HG03442 (cell line): ENCODE data around the gene ZNF688.
"Not testable (repeated sequence)": the region's sequence is repeated elsewhere in the genome, so short reads cannot be mapped to it uniquely, and the experiment has no call there.

ENCODE experiments used
- ATAC-seq: cut with Tn5 transposase; IDR thresholded peaks from one replicate; pipeline ENCODE4 v1.9.1; 2021; ENCODE audit warnings: mild to moderate bottlenecking, moderate library complexity; ENCODE audit not compliant: unreplicated experiment

ZNF688 gene

DNA sequence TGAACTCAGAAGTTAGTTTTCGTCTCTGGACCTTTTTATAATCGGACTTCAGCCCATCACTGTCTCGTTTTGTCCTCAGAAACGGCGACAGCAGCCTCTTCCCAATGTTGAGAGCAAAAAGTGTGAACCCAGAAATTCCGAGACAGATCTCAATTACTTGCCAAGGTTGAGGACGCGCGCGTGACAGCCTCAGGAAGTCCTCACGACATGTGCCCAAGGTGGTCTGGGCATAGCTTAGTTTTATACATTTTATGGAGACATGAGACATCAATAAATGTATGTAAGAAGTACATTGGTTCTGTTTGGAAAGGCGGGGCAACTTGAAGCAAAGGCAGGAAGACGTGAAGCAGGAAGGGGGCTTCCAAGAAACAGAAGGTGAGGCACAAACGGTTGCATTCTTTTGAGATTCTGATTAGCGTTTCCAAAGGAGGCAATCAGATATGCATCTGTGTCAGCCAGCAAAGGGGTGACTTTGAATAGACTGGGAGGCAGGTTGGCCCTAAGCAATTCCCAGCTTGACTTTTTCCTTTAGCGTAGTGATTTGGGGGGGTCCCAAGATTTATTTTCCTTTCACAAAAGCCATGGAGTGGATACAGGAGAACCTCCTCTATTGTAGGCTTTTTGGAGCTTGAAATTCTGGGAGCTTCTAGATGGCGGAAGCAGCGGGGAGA lies 36.3 kb downstream of the ZNF688 start:
- ATAC-seq, result peak; percentile 9

- peak; percentile 60 for ATAC-seq
Observed at GRCh38 chr16:30534368-30535105, 37.0 kb downstream of the ZNF688 start, which contains the start of gene ZNF747. ZNF747 (minus strand) TSS chr16:30534858; CDS start chr16:30534679, 179 bp downstream.

- peak; percentile 14 for ATAC-seq
Observed at GRCh38 chr16:30533748-30534367, 37.7 kb downstream of the ZNF688 start.

DNA sequence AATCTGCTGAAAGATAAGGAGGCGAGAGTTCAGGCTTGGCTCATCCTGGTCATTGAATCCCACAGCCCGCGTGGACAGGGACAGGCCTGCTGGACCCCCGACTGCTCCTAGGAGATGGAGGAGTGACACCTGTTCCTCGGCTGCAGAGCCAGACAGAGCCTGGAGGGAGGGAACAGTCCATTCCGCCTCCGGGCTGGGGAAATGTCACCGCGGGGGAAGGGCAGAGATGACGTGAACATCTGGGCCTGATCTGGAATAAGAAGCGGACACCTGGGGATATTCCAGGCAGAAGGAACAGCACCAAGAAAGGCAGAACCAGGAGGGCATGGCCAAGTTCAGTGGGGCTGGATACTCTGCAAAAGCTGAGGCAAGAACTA lies 38.4 kb downstream of the ZNF688 start:
- no peak for ATAC-seq

- no peak for ATAC-seq
Observed at GRCh38 chr16:30532285-30533145, 39.0 kb downstream of the ZNF688 start.

- ATAC-seq, result no peak
Observed at GRCh38 chr16:30530163-30531037, 41.1 kb downstream of the ZNF688 start.

GRCh38 chr16:30528799-30529457 lies 42.6 kb downstream of the ZNF688 start:
- ATAC-seq, result no peak

DNA sequence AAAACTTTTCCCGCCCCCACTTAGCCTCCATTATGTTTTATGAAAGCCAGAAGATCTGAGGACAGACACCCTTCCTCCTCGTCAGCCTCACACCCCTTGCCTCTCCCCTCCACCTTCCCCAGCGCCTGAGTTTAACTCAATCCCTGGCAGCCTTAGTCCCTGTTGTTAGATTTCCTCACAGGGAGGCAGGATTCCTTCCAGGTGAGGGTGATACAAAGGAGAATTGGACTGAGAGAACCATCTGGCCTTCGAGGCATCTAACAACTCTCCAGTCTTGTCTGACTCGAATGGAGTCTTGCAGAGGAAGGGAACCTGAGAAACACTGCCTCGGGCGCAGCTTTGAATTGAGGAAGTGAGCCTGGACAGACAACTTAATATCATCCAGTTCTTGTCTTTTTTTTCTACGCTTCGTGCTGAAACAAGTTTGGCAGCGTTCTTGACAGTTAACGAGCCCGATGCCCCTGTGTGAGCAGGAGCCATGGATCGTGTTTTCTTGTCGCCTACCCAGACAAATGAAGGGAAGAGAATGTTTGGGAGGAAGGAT lies 43.8 kb downstream of the ZNF688 start:
- no peak for ATAC-seq

DNA sequence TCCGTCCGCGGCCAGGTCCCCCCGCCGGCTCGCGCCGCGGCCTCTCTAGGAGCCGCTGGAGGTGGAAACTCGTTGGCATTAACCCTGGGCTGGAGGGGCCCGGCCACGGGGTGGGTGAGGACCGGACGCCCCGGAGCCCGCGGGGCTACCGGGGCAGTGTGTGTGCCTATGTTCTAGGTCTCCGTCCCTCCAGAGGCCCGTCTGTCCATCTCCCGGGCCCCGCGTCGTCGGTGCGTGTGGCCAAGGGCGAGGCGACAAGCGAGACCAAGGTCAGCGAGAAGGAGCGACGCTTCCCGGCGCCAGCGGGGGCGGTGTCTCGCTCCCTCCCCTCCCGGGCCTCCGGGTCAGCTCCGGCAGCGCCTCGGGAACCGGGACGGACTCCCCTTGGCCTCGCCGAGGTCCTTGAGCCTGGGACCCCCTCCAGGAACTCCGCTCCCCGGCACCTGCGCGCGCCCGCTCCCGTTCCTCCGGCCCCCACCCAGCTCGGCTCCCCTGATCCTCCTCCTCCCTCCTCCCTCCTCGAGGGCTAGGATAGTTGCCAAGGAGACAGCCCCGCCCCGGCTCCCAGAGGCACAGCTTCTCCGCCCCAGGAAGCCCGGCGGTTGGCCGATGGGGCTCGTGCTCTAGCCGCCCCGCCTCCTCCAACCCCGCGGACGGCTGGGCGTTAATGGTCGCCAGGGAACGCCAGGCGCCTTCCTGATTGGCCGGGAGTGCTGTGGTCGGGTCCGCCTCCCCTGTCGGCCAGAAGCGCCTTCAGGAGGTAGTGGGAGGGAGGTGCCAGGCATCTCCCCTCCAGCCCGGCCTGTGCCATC lies 44.5 kb downstream of the ZNF688 start:
- peak; percentile 79 for ATAC-seq

DNA sequence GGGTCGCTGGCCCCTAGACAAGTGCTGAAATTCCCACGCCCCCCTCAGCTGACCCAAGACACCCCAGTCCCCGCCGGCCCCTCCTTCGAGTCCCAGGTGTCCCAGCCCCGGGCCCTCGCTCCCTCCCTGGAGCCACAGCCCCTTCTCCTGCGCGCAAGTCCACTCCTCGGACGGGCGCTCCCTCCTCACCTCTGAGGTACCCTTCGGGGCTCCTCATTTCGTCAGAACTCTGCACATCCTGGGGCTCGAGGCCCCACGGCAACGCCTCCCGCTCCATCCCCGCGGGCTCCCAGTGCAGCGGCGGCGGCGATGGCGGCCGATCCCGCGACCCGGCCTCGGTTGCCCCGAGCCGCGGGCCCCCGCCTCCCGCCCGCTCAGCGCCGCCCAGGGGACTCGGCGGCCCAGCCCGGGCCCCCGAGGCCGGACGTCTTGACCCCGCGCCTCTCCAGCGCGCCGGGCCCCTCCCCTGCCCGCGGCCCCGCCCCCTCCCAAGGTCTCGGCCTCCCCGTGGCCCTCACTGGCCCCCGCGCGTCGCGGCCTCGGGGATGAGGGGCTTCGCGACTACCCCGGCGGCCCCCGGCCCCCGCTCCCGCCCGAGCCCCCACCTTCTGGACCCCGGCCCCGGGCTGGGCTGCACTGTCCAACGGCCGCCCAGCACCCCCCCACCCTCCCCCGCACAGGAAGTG lies 45.2 kb downstream of the ZNF688 start, which contains the start of gene ZNF768:
ZNF768 (minus strand) TSS at position 430 of the 686 bp plus-strand sequence; CDS start at position 277, 153 bp downstream.
- peak; percentile 19 for ATAC-seq

- ATAC-seq, result no peak
Observed at GRCh38 chr16:30525844-30526136, 45.7 kb downstream of the ZNF688 start.

- ATAC-seq, result no peak
Observed at GRCh38 chr16:30524575-30525568, 46.6 kb downstream of the ZNF688 start.

- ATAC-seq, result no peak
Observed at GRCh38 chr16:30523768-30524574, 47.5 kb downstream of the ZNF688 start.

GRCh38 chr16:30522702-30523463 lies 48.6 kb downstream of the ZNF688 start:
- ATAC-seq, result not testable (repeated sequence)
